ENCODE data around the gene PARVB. TPM values are rescaled to one million over a fixed set of nuclear protein-coding genes. Genes with fewer than 3 reads are reported as not detected.
A peak's percentile ranks its signal among the peaks of the same experiment; 100 is the strongest.

The PARVB gene
- total and polyA plus RNA-seq, 9 of the 15 experiments (the other 6 are each of a cell fraction or from before 2014, with no cell fraction given) = 1.1 to 59.2 (median 29.2) TPM

- TF ChIP-seq HIVEP1 (CRISPR knock-in tag; IDR thresholded peaks at IDR 0.05) = 0 out of 2 replicates have a peak, but pooled peaks have one; percentile 24
These were observed 456 bp upstream of the PARVB start (continued) for GRCh38 chr22:44023404-44024287.

GRCh38 chr22:44025171-44026065, 1.3 kb downstream of the PARVB start:
- FAIRE-seq (peak; percentile 52), ATAC-seq (peak; percentile 62), DNase-seq (ENCODE audit: extremely low read depth in 1 of 4, low spot score in 3 of 4) (peak; percentile 39 to 72 (median 48))
- Histone ChIP-seq H3K27ac (ENCODE audit: extremely low read depth, low read depth, low read length) (peak overlapping the region; percentile 87), H3K9me1 (ENCODE audit: control insufficient read depth, insufficient read depth, low read length) (peaks cover 6% of the 10 kb centered on the region), H3K9ac (ENCODE audit: insufficient read depth in 1 of 2, low read depth in 2 of 2, low read length in 2 of 2) (peak overlapping the region; percentile 74 to 98), H3K27me3 (ENCODE audit: control insufficient read depth in 2 of 2, insufficient read depth in 2 of 2, low read length in 2 of 2) (no peaks in the 10 kb centered on the region), H3K4me3 (peak overlapping the region; percentile 69), H3K79me2 (ENCODE audit: control insufficient read depth, insufficient read depth, low read length) (peaks cover 84% of the 10 kb centered on the region), H3K4me2 (ENCODE audit: insufficient read depth, low read length) (peak overlapping the region; percentile 89), H3K9me3 (replicated peaks; ENCODE audit: control insufficient read depth, insufficient read depth, low read depth, low read length) (no peaks in the 10 kb centered on the region), H4K20me1 (replicated peaks; ENCODE audit: control insufficient read depth, insufficient read depth, low read length) (no peaks in the 10 kb centered on the region), H3K4me1 (replicated peaks in 1 of 2; ENCODE audit: control insufficient read depth in 2 of 2, insufficient read depth in 2 of 2, low read length in 2 of 2) (peaks cover 30 to 57% of the 10 kb centered on the region in 2 experiments), H3K36me3 (ENCODE audit: control insufficient read depth, insufficient read depth, low read length) (0 out of 3 replicates have a peak, but pooled peaks cover 4% of the 10 kb centered on the region), H2AFZ (ENCODE audit: low read depth, low read length) (peak overlapping the region; percentile 0; the same call in 1 of the 2 replicates)
- POLR2A ChIA-PET = interaction anchor here (0.6 to 3.1 kb wide), 3 partner anchors 9 to 696 kb away, joined by 3 to 13 read pairs (median 5); no protein-coding TSS in a partner anchor
- BruUV-seq (replicated peaks) = TSS peak; percentile 50
- CTCF ChIA-PET (ENCODE audit: low intra/inter-chr PET ratio) = no interaction called here
- WGBS (ENCODE audit: insufficient coverage, low coverage, missing lambda C conversion rate) = 2% methylated on average over 16 of the region's 26 CpGs
- in situ Hi-C loops (cut with MboI) (no loop called here), intact Hi-C loops (cut with micrococcal nuclease) (no loop called here)
- TF ChIP-seq ZBTB7A (IDR thresholded peaks at IDR 0.05; ENCODE audit: borderline replicate concordance, control insufficient read depth, low read depth, low read length) = no peak
- no peak for TF ChIP-seq RBFOX2 (IDR thresholded peaks at IDR 0.05; ENCODE audit: low read depth, low read length)
- no peak for TF ChIP-seq ZNF140 (CRISPR knock-in tag; IDR thresholded peaks at IDR 0.05)
- TF ChIP-seq ATF1 (CRISPR knock-in tag; IDR thresholded peaks at IDR 0.05) = no peak
- peak; percentile 70; the same call in 1 of the 2 replicates for TF ChIP-seq ATF1 (tag; IDR thresholded peaks at IDR 0.05)
- peak in 1 of 3 experiments; percentile 14 for TF ChIP-seq YY1 (IDR thresholded peaks at IDR 0.05; ENCODE audit: borderline replicate concordance in 1 of 3, control insufficient read depth in 1 of 3, extremely low read depth in 1 of 3, insufficient read depth in 3 of 3, insufficient read length in 1 of 3, insufficient replicate concordance in 2 of 3, low read depth in 1 of 3, low read length in 2 of 3)
- TF ChIP-seq SPI1 (IDR thresholded peaks at IDR 0.05; ENCODE audit: borderline replicate concordance, low read depth, low read length) = peak; percentile 51; the same call in 1 of the 2 replicates
- TF ChIP-seq ZNF165 (CRISPR knock-in tag; IDR thresholded peaks at IDR 0.05; ENCODE audit: borderline replicate concordance) = no peak
- TF ChIP-seq CREM (IDR thresholded peaks at IDR 0.05; ENCODE audit: low read depth) = peak; percentile 81
- TF ChIP-seq TCF7L2 (IDR thresholded peaks at IDR 0.05; ENCODE audit: low read depth, low read length) = no peak
- no peak for TF ChIP-seq POLR2H (tag; IDR thresholded peaks at IDR 0.05; ENCODE audit: low read depth)
- TF ChIP-seq CREB1 (IDR thresholded peaks at IDR 0.05) = peak; percentile 52; the same call in 1 of the 2 replicates
- TF ChIP-seq CREB1 (CRISPR knock-in tag; IDR thresholded peaks at IDR 0.05) = peak; percentile 45; the same call in 1 of the 2 replicates
- peak; percentile 21; the same call in 1 of the 2 replicates for TF ChIP-seq MAX (CRISPR knock-in tag; IDR thresholded peaks at IDR 0.05)
- TF ChIP-seq ATF7 (IDR thresholded peaks at IDR 0.05) = peak; percentile 12; the same call in 1 of the 2 replicates
- 0 out of 4 replicates have a peak, but pooled peaks of 1 of the 2 experiments have one; percentile 33 for TF ChIP-seq HDAC1 (IDR thresholded peaks at IDR 0.05)
- TF ChIP-seq HDAC6 (IDR thresholded peaks at IDR 0.05; ENCODE audit: low read depth, low read length) = no peak
